AG09319 (cell line): ENCODE data around the gene BAIAP2.
A peak's percentile ranks its signal among the peaks of the same experiment; 100 is the strongest.

ENCODE experiments used
- DNase-seq: peaks from one replicate; pipeline ENCODE4 v3.0.0-alpha.2; 2010; ENCODE audit warnings: low read depth; ENCODE audit errors: extremely low read depth
- TF ChIP-seq, protein P1 (sequence below): IDR thresholded peaks from 2 replicates; pipeline ENCODE4 v1.5.1; 2011; ENCODE audit warnings: low read depth, mild to moderate bottlenecking, inconsistent platforms, low read length, moderate library complexity

The BAIAP2 gene, protein sequence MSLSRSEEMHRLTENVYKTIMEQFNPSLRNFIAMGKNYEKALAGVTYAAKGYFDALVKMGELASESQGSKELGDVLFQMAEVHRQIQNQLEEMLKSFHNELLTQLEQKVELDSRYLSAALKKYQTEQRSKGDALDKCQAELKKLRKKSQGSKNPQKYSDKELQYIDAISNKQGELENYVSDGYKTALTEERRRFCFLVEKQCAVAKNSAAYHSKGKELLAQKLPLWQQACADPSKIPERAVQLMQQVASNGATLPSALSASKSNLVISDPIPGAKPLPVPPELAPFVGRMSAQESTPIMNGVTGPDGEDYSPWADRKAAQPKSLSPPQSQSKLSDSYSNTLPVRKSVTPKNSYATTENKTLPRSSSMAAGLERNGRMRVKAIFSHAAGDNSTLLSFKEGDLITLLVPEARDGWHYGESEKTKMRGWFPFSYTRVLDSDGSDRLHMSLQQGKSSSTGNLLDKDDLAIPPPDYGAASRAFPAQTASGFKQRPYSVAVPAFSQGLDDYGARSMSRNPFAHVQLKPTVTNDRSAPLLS

DNA sequence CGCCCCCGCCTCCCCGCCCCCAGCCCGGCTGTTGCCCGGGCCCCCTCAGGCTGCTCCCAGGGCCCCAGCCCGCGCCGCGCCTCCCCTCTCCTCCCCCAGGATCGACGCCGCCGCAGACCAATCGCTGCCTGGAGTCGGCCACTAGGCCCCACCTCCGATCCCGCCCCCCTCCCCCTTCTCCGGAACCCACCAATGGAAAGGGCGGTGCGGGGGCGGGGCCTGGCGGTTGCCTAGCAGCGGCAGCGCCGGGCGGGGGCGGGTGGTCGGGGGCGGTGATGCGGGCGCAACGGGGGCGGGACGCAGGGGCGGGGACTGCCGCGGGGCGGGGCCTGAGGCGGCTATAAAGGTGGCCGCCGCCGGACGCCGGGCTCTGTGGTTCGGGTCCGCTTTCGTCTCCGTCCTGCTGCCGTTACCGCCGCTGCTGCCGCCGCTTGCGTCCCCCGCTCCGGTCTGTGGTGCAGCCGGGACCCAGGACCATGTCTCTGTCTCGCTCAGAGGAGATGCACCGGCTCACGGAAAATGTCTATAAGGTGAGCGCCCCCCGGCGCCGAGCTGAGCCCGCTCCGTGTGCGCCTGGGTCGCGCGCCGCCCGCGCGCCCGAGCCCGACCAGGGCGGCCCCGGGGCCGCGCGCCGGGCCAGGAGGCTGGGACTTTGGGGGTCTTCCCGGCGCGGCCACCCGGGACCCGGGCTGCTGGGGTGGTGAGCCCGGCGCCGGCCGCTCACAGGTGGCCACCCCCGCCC, at the start of gene BAIAP2:
Gene BAIAP2, plus strand, starts transcription at position 373 of the 742 bp plus-strand sequence. Its CDS starts 104 bp downstream, at position 477.
- TF ChIP-seq, protein P1, sequence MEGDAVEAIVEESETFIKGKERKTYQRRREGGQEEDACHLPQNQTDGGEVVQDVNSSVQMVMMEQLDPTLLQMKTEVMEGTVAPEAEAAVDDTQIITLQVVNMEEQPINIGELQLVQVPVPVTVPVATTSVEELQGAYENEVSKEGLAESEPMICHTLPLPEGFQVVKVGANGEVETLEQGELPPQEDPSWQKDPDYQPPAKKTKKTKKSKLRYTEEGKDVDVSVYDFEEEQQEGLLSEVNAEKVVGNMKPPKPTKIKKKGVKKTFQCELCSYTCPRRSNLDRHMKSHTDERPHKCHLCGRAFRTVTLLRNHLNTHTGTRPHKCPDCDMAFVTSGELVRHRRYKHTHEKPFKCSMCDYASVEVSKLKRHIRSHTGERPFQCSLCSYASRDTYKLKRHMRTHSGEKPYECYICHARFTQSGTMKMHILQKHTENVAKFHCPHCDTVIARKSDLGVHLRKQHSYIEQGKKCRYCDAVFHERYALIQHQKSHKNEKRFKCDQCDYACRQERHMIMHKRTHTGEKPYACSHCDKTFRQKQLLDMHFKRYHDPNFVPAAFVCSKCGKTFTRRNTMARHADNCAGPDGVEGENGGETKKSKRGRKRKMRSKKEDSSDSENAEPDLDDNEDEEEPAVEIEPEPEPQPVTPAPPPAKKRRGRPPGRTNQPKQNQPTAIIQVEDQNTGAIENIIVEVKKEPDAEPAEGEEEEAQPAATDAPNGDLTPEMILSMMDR: no peak
- peak; percentile 85 for DNase-seq

DNA sequence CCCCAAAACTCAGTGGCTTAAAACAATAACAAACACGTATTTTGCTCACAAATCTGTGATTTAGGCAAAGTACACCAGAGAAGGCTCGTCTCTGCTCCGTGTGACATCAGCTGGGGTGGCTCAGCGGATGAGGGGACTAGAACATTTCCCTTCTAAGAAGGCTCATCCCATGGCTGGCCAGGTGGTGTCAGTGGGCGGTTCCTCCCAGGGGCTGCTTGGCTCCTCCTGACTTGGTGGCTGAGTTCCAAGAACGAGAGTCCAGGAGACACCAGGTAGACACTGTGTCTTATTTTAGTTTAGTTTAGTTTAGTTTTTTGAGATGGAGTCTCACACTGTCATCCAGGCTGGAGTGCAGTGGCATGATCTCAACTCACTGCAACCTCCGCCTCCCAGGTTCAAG, 48.9 kb upstream of the BAIAP2 start:
- DNase-seq: no peak
- TF ChIP-seq, protein P1: no peak

DNA sequence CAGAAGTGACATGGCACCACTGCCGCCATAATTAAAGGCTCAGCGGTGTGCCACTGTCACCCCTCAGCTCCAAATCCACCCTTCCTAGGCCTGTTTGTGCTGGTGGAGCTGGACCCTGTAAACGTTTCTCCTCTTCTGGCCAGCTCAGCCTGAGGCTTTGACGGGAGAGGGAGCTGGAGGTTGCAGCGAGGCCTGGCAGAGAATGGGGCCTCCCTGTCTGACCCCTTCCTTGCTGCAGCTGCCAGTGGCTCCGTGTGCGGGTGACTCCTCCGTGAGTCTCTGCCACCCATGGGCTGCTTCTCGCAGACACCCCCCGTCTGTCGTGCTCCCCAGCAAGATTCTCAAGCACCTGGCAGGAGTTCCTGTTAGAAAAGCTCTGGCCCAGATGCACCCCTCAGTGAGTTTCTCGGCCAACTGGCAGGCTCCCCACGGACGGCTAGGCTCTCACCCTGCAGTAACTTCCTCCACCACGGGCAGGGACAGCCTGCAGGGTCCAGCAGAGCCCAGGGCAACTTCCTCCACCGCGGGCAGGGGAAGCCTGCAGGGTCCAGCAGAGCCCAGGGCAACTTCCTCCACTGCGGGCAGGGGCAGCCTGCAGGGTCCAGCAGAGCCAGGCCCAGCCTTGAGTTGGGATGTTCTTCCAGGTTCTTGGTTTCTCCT, 48.0 kb upstream of the BAIAP2 start:
- DNase-seq: no peak

DNA sequence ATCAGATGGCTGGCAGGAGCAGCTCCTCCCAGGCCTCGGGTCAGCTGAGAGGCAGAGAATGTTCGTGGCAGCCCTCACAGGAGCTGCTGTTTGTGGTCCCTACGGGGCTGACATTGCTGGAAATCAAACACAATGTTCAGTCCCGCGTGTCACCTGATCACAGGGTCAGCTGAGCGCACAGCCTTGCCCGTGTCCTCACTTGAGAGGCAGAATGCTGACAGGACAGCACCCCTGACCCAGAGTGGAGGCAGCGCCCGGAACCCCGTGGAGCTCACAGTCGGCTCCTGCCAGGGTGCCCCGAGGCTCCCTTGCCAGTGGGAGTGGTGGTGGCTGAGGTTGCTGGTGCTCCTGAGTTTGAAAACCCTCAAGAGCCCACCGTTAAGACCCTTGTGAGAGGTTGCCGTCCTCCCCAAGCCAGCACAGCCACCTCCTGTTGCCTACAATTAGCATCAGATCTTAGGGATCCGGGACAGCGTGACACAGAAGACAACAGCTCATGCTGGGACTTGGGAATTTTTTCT, 47.0 kb upstream of the BAIAP2 start:
- DNase-seq: no peak
- TF ChIP-seq, protein P1: no peak

More for the DNA sequence above, 48.0 kb upstream of the BAIAP2 start:
- TF ChIP-seq, protein P1: no peak

DNA sequence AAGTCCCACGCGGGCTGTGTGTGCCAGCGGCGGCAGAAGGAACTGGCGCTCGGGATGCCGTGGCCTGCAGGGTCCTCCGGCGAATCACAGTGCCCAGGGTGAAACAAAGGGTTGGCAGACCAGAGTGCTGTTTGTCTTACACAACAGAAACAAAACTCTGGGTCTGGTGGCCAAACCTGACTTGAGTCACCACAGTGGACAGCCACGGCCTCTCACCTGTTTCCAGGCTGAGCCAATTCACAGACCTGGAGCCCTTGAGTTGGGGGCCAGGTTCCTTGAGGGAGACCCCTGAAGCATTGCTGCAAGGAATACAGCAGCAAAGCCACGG, 45.4 kb upstream of the BAIAP2 start:
- TF ChIP-seq, protein P1: no peak
- DNase-seq: no peak

DNA sequence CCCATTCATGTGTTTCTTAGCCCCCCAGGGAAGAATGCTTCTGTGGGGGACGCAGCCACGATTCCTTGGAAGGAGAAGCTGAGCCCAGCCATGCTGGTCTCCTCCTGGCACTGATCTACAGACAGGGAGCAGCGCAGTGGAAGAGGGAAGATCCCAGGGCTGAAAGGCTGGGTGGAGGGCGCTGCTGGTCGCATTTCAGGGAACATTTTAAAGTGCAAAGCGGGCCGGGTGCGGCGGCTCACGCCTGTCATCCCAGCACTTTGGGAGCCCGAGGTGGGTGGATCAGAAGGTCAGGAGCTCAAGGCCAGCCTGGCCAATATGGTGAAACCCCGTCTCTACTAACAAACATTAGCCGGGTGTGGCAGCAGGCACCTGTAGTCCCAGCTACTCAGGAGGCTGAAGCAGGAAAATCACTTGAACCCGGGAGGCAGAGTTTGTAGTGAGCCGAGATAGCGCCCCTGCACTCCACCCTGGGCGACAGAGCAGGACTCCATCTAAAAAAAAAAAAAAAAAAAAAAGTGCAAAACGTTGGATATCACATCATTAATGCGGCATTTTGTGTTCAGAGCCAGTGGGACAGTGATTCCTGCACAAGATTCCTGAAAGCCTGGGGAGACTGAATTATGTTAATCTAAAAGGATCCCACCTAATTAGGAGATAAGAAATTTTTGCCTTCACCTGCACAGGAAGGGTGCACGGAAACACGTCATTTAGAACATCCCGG, 43.9 kb upstream of the BAIAP2 start:
- DNase-seq: no peak
- TF ChIP-seq, protein P1: no peak
